Transverse colon (tissue), 4 donors: ENCODE measurements around the gene TUB. TPM values are rescaled to one million over a fixed set of nuclear protein-coding genes. Genes with fewer than 3 reads are reported as not detected.

ENCODE experiments used
- DNase-seq: peaks from one replicate; pipeline ENCODE4 v3.0.0-alpha.2; 2019
- H3K27ac ChIP-seq, 4 donors: fragments of 200-600 bp; sonication (generic); 2 replicates each; pipeline ENCODE4 v1.5.1; 2016 to 2018; ENCODE audit warnings: inconsistent platforms in 4 of 4
- H3K27me3 ChIP-seq: fragments of 200-600 bp; sonication (generic); 2 replicates; pipeline ENCODE4 v1.5.1; 2017; ENCODE audit warnings: inconsistent platforms
- H3K36me3 ChIP-seq, 4 donors: fragments of 200-600 bp; sonication (generic); 2 replicates each; pipeline ENCODE4 v1.5.1; 2017 to 2019; ENCODE audit warnings: inconsistent platforms in 4 of 4
- H3K4me1 ChIP-seq, 4 donors: fragments of 200-600 bp; sonication (generic); 2 replicates each; pipeline ENCODE4 v1.5.1; 2017 to 2020; ENCODE audit warnings: inconsistent platforms in 4 of 4
- H3K4me3 ChIP-seq, 4 donors: fragments of 200-600 bp; sonication (generic); 1 replicate in 1 of 4; 2 replicates in 3 of 4; pipeline versions ENCODE4 v1.5.1 to v1.6.1; 2017 to 2019; ENCODE audit warnings: inconsistent platforms in 4 of 4
- H3K9me3 ChIP-seq, 2 donors: fragments of 200-600 bp; sonication (generic); 2 replicates each; pipeline ENCODE4 v1.5.1; 2017 to 2019; ENCODE audit warnings: inconsistent platforms in 2 of 2
- EP300 ChIP-seq: sonication (generic); formaldehyde crosslinking; IDR thresholded peaks from one replicate; pipeline ENCODE4 v1.6.1; 2017; ENCODE audit warnings: antibody characterized with exemption, low read depth
- POLR2A ChIP-seq: fragments of 450-650 bp; IDR thresholded peaks from one replicate; pipeline ENCODE4 v1.6.1; 2016; ENCODE audit warnings: antibody characterized with exemption, mild to moderate bottlenecking, moderate library complexity
- POLR2AphosphoS5 ChIP-seq, 3 donors: sonication (generic); formaldehyde crosslinking; IDR thresholded peaks; one replicate each; pipeline ENCODE4 v1.6.1; 2016; ENCODE audit warnings: antibody characterized with exemption in 3 of 3
- WGBS, 2 donors: methylation state at CpG; one replicate each; pipeline ENCODE4 v1.1.5; 2018; ENCODE audit warnings: low coverage in 1 of 2; 5-methylcytosine and 5-hydroxymethylcytosine counted together
- in situ Hi-C, 4 donors: fragments of 200-750 bp; cut with MboI; loops; one replicate each; pipeline versions ENCODE4 v1.15.0 to v1.15.1; 2017; ENCODE audit warnings: low sequenced_read_pairs in 3 of 4, low pct_ligation_motif_present in 1 of 4, low pct_unique_long_range_greater_than_20kb in 1 of 4
- intact Hi-C: fragments of 100-400 bp; cut with DNase I; formaldehyde crosslinking; loops from one replicate; pipeline ENCODE4 v1.15.1; 2023; ENCODE audit warnings: low total_unique reads
- total RNA-seq, 4 donors: library from RNA; depleted of rRNA; stranded (reverse); fragments of >200 nt; gene quantifications; one replicate each; pipeline ENCODE4 v1.1.0, GENCODE V29; 2016
- TF ChIP-seq, protein P1 (sequence below), 5 experiments: fragments of 200-600 bp in 3 of 5; fragments of 450-650 bp in 2 of 5; sonication (generic) in 3 of 5; IDR thresholded peaks; 1 replicate in 2 of 5; 2 replicates in 3 of 5; pipeline ENCODE4 v1.5.1; 2016 to 2017; ENCODE audit warnings: antibody characterized with exemption in 5 of 5, inconsistent platforms in 3 of 5, mild to moderate bottlenecking in 2 of 5, moderate library complexity in 1 of 5

TUB gene
- total RNA-seq, 4 donors from 2014 or later: 1.00 to 7.1 (median 2.6) TPM

DNA sequence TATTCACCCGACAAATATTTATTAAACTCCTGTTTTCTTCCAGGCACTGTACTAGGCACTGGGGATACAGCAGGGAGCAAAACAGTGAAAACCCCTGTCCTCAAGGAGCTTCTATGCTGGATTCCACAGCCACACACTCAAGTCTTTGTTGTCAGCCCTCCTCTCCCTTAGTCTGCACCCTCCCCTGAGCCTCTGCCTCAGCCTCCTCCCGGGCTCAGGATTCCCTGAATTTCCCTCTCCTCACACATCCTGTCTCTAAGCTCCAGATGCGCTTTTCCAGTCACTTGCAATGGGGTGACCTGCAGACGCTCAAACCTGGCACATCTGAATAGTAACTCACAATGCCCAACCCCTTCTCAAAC lies 13.5 kb upstream of the TUB start:
- intact Hi-C loops (no loop called here), in situ Hi-C loops (no loop called here)
- TF ChIP-seq POLR2AphosphoS5 (IDR thresholded peaks at IDR 0.05) (no peak), EP300 (no peak), POLR2A (no peak)
- TF ChIP-seq, protein P1, sequence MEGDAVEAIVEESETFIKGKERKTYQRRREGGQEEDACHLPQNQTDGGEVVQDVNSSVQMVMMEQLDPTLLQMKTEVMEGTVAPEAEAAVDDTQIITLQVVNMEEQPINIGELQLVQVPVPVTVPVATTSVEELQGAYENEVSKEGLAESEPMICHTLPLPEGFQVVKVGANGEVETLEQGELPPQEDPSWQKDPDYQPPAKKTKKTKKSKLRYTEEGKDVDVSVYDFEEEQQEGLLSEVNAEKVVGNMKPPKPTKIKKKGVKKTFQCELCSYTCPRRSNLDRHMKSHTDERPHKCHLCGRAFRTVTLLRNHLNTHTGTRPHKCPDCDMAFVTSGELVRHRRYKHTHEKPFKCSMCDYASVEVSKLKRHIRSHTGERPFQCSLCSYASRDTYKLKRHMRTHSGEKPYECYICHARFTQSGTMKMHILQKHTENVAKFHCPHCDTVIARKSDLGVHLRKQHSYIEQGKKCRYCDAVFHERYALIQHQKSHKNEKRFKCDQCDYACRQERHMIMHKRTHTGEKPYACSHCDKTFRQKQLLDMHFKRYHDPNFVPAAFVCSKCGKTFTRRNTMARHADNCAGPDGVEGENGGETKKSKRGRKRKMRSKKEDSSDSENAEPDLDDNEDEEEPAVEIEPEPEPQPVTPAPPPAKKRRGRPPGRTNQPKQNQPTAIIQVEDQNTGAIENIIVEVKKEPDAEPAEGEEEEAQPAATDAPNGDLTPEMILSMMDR (IDR thresholded peaks at IDR 0.05): no peak
- DNase-seq: no peak
- WGBS, 2 donors: 83 to 88% methylated on average over 1 to 4 of the region's 4 CpGs
- Histone ChIP-seq H3K27ac (no peak overlapping the region), H3K4me1 (peaks cover 0 to 28% (median 10%) of the 10 kb centered on the region in 4 donors), H3K36me3 (no peaks in the 10 kb centered on the region), H3K4me3 (no peak overlapping the region), H3K27me3 (no peaks in the 10 kb centered on the region), H3K9me3 (no peaks in the 10 kb centered on the region)

DNA sequence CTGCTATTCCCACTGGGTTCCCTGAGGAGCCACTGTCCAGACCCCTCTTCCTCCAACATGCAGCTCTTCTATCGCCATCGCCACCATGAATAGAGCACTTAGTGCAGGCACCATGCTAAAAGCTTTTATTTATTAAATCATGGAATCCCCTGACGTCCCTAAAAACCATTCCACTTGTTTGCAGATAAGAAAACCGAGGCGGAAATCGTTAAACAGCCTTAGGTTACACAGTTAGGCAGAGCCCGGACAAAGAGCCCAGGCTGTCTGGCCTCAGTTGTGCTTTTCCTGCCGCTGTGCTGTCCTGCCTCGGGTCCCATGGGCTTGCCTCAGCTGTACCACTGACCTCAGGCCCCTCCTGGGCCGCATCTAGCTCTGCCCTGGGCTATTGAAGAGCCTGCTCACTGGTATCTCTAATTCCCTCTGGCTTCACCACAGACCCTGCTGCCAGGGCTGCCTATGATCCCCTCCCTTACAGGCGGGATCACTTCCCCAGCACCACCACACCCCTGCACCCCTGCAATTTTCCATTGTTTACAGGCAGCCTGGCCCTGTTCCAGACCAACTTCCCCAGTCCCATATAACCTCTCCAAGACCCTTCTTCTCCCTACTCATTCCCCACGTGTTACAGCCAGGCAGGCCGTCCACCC lies 13.0 kb upstream of the TUB start:
- intact Hi-C loops (no loop called here), in situ Hi-C loops (no loop called here)
- WGBS, 2 donors: 75% methylated on average over 9 to 13 of the region's 13 CpGs
- DNase-seq: no peak
- H3K36me3 ChIP-seq: no peaks in the 10 kb centered on the region
- peaks cover 0 to 23% (median 7%) of the 10 kb centered on the region in 4 donors for H3K4me1 ChIP-seq
- H3K4me3 ChIP-seq: no peak overlapping the region
- no peaks in the 10 kb centered on the region for H3K9me3 ChIP-seq
- TF ChIP-seq, protein P1 (IDR thresholded peaks at IDR 0.05): no peak
- TF ChIP-seq POLR2AphosphoS5 (IDR thresholded peaks at IDR 0.05) (no peak), EP300 (no peak), POLR2A (no peak)
- H3K27ac ChIP-seq: peak overlapping the region; percentile 18 to 53 (median 40)
- H3K27me3 ChIP-seq: no peaks in the 10 kb centered on the region

DNA sequence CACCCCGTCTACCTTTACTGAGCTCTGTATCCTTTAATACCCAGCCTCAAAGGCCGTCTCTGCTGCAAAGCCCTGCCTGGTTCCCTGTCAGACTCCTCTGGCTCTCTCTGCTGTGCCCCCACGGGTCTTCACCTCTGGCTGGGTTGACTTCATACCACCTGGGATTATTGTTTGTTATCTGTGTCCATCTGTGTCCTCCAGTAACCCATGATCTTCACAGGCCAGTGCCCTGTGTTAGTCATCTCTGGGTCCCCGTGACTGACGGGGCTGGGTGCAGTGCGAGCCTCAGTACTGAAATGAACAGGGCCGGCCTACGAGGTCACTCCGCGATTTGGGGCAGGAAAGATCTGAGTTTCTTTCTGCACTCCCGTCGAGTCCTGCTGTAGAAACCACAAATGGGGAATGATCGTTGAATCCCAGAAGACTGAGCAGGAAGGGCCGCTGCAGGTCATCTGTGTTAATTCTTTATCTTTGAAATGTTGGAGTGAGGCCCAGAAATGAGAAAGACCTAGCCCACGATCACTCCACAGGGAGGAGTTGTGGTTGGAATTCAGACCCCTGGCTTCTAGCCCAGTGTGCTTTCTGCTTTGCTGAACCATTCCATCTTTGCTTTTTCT lies 12.3 kb upstream of the TUB start:
- WGBS, 2 donors: 43 to 45% methylated on average over 1 to 11 of the region's 15 CpGs
- no peak overlapping the region for H3K4me3 ChIP-seq
- intact Hi-C loops (no loop called here), in situ Hi-C loops (no loop called here)
- H3K4me1 ChIP-seq: peaks cover 0 to 17% (median 7%) of the 10 kb centered on the region in 4 donors
- no peaks in the 10 kb centered on the region for H3K36me3 ChIP-seq
- no peaks in the 10 kb centered on the region for H3K9me3 ChIP-seq
- peak overlapping the region; percentile 18 to 53 (median 40) for H3K27ac ChIP-seq
- DNase-seq: peak; percentile 20
- TF ChIP-seq POLR2AphosphoS5 (IDR thresholded peaks at IDR 0.05): no peak
- no peaks in the 10 kb centered on the region for H3K27me3 ChIP-seq

DNA sequence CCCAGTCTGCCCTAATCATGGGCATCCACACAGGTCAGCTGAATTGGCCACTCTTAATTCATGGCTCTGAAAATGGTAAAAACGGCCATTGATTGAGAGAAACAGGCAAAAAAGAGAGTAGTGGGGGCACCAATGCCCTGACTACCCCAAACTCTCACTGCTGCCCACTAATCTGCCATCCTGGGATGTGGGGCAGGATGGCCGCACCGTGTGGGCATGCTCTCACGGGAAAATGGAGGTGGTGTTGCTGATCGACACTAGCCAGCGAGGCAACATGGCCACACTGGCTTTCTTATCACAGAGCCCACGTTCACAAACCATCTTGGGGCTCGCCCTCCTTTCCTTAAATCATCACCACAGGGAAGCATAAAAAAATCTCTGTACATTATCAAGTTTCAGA lies 11.2 kb upstream of the TUB start:
- no peak for TF ChIP-seq EP300
- no peak for TF ChIP-seq POLR2AphosphoS5 (IDR thresholded peaks at IDR 0.05)
- TF ChIP-seq, protein P1 (IDR thresholded peaks at IDR 0.05): no peak
- TF ChIP-seq POLR2A: no peak

More for the DNA sequence above, 11.2 kb upstream of the TUB start:
- no peak for DNase-seq
- intact Hi-C loops (loop anchor here (5.0 kb wide), 1 partner anchor 37 kb away; no protein-coding TSS in a partner anchor), in situ Hi-C loops (no loop called here)
- Histone ChIP-seq H3K9me3 (no peaks in the 10 kb centered on the region), H3K36me3 (no peaks in the 10 kb centered on the region), H3K27me3 (no peaks in the 10 kb centered on the region), H3K27ac (peak overlapping the region in 1 of 4 donors; percentile 53), H3K4me1 (peaks cover 0 to 16% (median 7%) of the 10 kb centered on the region in 4 donors), H3K4me3 (no peak overlapping the region)
- 60 to 85% methylated on average over 1 to 8 of the region's 8 CpGs for WGBS, 2 donors
